ENCODE measurements around the gene NPR3. TPM values are rescaled to one million over a fixed set of nuclear protein-coding genes. Genes with fewer than 3 reads are reported as not detected.

Gene NPR3
- total and polyA plus RNA-seq, 3 donors from 2014 or later: 2.8 to 3.9 (median 3.2) TPM

DNA sequence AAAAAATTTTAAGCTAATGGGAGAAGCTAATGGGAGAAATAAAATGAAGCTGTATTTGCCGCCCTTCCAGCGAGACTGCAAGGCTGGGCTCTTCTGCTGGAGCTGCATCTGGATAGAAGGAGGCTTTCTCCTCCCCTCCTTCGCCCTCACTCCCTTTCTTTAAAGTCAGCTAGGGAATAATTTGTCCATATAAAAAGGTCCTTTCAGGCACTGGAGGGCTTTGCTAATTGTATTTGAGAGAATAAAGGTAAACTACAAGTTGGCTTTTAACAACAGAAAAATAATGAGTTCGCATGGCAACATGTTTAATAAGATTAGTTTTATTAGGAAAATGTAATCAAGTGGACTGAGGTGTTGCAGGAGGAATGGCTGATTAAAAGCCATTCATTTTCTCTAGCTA is 41.3 kb downstream of the NPR3 start:
- DNase-seq: no peak
- Histone ChIP-seq H3K4me3 (no peak overlapping the region), H3K27ac (no peak overlapping the region), H3K4me1 (no peaks in the 10 kb centered on the region), H3K36me3 (ENCODE audit: low read depth, missing control alignments) (no peaks in the 10 kb centered on the region), H3K9me3 (no peaks in the 10 kb centered on the region), H3K27me3 (no peaks in the 10 kb centered on the region)
- TF ChIP-seq, protein P1, sequence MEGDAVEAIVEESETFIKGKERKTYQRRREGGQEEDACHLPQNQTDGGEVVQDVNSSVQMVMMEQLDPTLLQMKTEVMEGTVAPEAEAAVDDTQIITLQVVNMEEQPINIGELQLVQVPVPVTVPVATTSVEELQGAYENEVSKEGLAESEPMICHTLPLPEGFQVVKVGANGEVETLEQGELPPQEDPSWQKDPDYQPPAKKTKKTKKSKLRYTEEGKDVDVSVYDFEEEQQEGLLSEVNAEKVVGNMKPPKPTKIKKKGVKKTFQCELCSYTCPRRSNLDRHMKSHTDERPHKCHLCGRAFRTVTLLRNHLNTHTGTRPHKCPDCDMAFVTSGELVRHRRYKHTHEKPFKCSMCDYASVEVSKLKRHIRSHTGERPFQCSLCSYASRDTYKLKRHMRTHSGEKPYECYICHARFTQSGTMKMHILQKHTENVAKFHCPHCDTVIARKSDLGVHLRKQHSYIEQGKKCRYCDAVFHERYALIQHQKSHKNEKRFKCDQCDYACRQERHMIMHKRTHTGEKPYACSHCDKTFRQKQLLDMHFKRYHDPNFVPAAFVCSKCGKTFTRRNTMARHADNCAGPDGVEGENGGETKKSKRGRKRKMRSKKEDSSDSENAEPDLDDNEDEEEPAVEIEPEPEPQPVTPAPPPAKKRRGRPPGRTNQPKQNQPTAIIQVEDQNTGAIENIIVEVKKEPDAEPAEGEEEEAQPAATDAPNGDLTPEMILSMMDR (IDR thresholded peaks at IDR 0.05): no peak
- no peak for TF ChIP-seq POLR2A (IDR thresholded peaks at IDR 0.05)
- intact Hi-C loops (cut with DNase I; ENCODE audit: low total_unique reads): no loop called here
- WGBS, 2 donors: 94 to 98% methylated on average over 4 of the region's 4 CpGs

DNA sequence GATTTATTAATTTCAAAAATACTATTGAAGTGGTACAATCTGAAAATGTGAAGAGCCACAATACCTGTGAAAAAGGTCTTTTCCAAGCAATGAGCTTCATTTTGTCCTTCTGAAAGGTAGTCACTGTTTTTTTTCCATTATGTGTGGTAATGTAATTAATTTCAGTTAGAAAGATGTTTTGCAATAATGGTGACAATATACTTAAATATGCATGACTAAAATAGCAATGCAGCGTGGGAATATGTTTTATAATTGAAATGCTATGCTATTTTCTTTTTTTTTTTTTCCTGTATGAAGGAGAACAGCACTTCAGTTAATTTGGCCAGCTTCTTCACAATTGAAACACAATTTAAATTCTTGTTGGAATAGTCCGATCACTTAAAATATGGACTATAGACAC is 41.9 kb downstream of the NPR3 start:
- Histone ChIP-seq H3K4me1 (no peaks in the 10 kb centered on the region), H3K36me3 (ENCODE audit: low read depth, missing control alignments) (no peaks in the 10 kb centered on the region), H3K9me3 (no peaks in the 10 kb centered on the region), H3K4me3 (no peak overlapping the region), H3K27me3 (no peaks in the 10 kb centered on the region), H3K27ac (no peak overlapping the region)
- 92 to 95% methylated on average over 2 of the region's 2 CpGs for WGBS, 2 donors
- intact Hi-C loops (cut with DNase I; ENCODE audit: low total_unique reads): no loop called here
- TF ChIP-seq, protein P1 (IDR thresholded peaks at IDR 0.05): no peak
- TF ChIP-seq POLR2A (IDR thresholded peaks at IDR 0.05): no peak
- DNase-seq: no peak

DNA sequence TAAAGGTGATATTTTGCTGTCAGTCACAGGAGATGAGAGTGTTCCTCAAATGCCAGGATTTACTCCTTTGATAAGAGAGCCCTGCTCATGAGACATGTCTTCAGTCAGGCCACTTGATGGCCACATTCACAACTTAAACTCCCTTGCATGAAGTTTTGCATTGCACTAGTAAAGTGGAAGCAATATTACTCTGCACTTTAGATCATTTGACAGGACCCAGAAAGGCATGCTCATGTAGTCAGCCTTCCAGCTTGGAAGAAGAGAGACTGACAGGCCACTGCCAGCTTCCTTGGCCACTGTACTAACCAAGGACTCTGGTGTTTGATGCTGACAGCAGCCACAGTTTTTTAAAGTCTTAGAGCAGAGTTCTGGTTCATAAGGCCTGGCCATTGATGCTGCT is 42.6 kb downstream of the NPR3 start:
- no peak overlapping the region for H3K4me3 ChIP-seq
- H3K4me1 ChIP-seq: no peaks in the 10 kb centered on the region
- no peak for TF ChIP-seq POLR2A (IDR thresholded peaks at IDR 0.05)
- TF ChIP-seq, protein P1 (IDR thresholded peaks at IDR 0.05): no peak
- intact Hi-C loops (cut with DNase I; ENCODE audit: low total_unique reads): no loop called here
- H3K27me3 ChIP-seq: no peaks in the 10 kb centered on the region
- H3K9me3 ChIP-seq: no peaks in the 10 kb centered on the region
- no peak overlapping the region for H3K27ac ChIP-seq
- no peak for DNase-seq
- H3K36me3 ChIP-seq (ENCODE audit: low read depth, missing control alignments): no peaks in the 10 kb centered on the region

DNA sequence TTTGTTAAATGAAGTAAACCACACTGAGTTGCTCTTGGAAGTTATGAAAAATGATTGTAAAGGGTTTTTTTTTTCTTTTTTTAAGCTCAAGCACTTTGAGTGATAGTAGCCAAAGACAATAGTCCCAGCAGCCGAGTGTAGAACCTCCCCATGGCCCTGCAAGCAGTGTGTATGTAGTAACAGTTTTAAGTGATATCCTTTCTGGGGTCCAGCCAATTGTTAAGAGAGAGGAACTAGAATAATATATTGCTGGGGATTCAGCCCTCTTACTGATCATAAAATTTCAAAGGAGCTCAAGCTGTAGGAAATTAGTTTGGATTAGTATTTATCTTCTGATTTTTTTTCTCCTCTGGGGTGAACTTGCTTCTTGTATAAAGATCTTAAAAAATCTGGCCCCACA is 43.2 kb downstream of the NPR3 start:
- Histone ChIP-seq H3K27ac (no peak overlapping the region), H3K4me3 (no peak overlapping the region), H3K9me3 (no peaks in the 10 kb centered on the region), H3K27me3 (no peaks in the 10 kb centered on the region), H3K36me3 (ENCODE audit: low read depth, missing control alignments) (no peaks in the 10 kb centered on the region), H3K4me1 (no peaks in the 10 kb centered on the region)
- intact Hi-C loops (cut with DNase I; ENCODE audit: low total_unique reads): no loop called here
- no peak for DNase-seq
- TF ChIP-seq, protein P1 (IDR thresholded peaks at IDR 0.05): no peak
- no peak for TF ChIP-seq POLR2A (IDR thresholded peaks at IDR 0.05)
- 30 to 33% methylated on average over 1 of the region's 1 CpG for WGBS, 2 donors

DNA sequence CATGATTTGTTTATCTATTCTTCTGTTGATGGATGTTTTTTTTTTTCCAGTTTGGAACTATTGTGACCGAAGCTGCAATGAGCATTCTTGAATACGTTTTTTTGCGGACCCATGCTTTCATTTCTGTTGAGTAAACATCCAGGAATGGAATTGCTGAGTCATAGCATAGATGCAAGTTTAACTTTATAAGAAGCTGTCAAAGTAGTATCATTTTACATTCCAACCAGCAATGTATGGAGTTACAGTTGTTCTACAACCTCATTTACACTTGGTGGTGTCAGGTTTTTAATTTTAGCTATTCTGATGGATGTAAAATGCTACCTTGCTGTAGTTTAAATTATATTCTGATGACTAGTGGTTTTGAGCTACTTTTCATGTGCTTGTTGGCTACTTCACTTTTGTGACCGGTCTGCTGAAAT is 49.0 kb downstream of the NPR3 start:
- Histone ChIP-seq H3K4me3 (no peak overlapping the region), H3K4me1 (no peaks in the 10 kb centered on the region), H3K27ac (no peak overlapping the region), H3K27me3 (no peaks in the 10 kb centered on the region), H3K9me3 (no peaks in the 10 kb centered on the region), H3K36me3 (ENCODE audit: low read depth, missing control alignments) (no peaks in the 10 kb centered on the region)
- DNase-seq: no peak
- 75 to 79% methylated on average over 4 of the region's 4 CpGs for WGBS, 2 donors
- TF ChIP-seq, protein P1 (IDR thresholded peaks at IDR 0.05): no peak
- no peak for TF ChIP-seq POLR2A (IDR thresholded peaks at IDR 0.05)
- intact Hi-C loops (cut with DNase I; ENCODE audit: low total_unique reads): no loop called here
